Raji (cell line): ENCODE results near the gene WIF1.
A peak's percentile ranks its signal among the peaks of the same experiment; 100 is the strongest.

Source experiments
- POLR2A ChIP-seq: IDR thresholded peaks from 2 replicates; pipeline ENCODE4 v1.6.1; 2011; ENCODE audit warnings: low read depth, low read length, control low read depth; ENCODE audit not compliant: insufficient read depth

WIF1 gene, protein sequence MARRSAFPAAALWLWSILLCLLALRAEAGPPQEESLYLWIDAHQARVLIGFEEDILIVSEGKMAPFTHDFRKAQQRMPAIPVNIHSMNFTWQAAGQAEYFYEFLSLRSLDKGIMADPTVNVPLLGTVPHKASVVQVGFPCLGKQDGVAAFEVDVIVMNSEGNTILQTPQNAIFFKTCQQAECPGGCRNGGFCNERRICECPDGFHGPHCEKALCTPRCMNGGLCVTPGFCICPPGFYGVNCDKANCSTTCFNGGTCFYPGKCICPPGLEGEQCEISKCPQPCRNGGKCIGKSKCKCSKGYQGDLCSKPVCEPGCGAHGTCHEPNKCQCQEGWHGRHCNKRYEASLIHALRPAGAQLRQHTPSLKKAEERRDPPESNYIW

DNA sequence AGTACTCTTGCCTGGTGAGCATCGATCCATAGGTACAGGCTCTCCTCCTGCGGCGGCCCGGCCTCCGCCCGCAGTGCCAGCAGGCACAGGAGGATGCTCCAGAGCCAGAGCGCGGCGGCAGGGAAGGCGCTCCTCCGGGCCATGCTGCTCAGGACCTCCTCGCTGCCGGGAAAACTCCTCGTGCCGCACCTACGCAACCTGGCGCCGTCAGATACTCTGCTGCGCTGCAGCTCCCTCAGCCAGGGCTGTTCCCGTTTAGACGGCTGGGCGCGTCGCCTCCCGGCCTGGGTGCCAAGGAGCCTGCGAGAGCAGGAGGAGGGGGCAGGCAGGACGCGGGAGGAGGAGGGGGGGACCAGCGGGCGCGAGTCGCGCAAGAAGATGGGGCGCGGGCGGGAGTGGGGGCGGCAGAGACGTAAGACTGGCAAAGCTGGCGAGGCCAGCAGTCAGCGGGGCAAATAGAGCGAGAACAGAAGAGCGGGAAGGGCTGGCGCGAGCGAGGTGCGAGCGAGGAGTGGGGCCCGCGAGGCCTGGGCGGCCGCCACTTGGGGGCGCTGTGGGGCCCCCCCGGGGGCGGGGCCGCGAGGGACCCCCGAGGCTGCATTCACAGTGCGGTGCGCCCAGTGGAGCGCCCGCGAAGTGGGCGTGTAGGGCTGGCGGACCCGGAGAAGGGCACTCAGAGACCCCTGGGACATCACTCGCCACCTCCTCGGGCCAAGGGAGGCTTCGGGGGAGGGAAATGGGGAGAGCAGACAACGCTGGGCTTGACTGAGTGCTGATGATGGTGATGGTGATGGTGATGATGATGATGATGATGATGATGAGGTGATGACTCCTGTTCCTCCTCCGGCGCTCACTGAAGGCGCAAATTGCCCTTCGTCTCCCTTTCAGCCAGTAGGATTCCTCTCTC, at the start of gene WIF1:
WIF1 (minus strand) TSS at position 257 of the 907 bp plus-strand sequence; CDS start at position 143, 114 bp downstream.
- no peak for TF ChIP-seq POLR2A

DNA sequence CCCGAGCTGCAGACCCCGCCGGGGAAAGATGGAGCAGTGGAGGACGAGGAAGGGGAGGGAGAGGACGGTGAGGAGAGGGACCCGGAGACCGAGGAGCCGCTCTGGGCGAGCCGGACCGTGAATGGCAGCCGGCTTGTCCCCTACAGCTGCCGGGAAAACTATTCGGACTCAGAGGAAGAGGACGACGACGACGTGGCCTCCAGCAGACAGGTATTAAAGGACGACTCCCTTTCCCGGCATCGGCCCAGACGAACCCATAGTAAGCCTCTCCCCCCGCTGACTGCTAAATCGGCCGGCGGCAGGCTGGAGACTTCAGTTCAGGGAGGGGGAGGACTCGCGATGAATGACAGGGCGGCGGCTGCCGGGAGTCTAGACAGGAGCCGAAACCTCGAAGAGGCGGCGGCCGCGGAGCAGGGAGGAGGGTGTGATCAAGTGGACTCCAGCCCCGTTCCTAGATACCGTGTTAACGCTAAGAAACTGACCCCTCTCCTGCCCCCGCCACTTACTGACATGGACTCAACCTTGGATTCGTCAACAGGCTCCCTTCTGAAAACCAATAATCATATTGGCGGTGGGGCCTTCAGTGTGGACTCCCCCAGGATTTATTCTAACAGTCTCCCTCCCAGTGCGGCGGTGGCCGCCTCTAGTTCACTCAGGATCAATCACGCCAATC, 49.2 kb upstream of the WIF1 start:
- no peak for TF ChIP-seq POLR2A

DNA sequence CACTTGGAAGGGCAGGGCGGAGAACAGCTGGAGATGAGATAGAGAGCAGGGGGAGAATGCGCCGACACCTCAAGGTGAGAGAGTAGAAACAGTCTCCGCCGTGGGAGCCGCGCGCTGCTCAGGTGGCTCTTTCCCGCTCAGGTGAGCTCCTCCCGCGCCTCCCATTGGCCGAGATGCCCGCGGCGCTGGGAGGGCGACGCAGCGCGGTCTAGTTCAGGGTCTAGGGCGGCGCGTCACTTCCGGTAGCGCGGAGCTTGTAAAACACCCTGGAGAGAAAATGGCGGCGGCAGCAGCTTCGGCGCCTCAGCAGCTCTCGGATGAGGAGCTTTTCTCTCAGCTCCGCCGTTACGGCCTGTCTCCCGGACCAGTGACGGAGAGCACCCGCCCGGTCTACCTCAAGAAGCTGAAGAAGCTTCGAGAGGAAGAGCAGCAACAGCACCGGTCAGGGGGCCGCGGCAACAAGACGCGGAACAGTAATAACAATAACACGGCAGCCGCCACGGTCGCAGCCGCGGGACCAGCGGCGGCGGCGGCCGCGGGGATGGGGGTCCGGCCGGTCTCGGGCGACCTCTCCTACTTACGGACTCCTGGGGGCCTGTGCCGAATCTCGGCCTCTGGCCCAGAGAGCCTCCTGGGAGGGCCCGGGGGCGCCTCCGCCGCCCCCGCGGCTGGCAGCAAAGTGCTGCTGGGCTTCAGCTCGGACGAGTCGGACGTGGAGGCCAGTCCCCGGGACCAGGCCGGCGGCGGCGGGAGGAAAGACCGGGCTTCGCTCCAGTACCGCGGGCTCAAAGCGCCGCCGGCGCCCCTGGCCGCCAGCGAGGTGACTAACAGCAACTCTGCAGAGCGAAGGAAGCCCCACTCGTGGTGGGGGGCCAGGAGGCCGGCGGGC, 48.5 kb upstream of the WIF1 start, which contains the start of gene LEMD3:
LEMD3 (plus strand) TSS at position 264 of the 889 bp plus-strand sequence; CDS start at position 278, 14 bp downstream.
- peak; percentile 92 for TF ChIP-seq POLR2A

DNA sequence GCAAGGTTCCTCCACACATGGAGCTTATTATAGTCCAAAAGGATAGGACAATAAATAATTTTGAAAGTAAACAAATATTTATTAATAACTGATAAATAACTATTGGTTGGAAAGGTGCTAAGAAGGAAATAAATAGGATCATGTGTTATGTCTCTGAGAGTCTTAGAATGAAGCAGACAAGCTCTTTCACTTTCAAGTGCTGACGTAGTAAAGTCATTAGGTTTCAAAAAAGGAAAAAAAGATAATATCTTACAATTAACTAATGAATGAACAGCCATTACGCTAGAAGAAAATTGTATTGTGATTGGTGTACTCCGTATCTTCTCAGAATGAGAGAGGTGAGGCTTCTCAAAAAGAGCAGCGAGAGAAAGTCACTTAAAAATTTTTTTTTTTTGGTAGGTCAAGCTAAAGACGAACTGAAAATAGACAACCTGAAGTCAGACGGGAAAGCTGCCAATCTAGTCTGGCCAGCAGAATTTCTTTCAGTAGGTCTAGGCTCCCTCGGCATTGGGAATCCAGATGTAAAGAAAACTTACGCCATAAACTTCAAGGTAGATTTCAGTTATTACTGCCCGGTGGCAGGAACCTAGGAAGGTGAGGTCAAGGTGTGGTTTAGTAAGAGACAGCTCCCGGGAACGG, 47.7 kb upstream of the WIF1 start:
- no peak for TF ChIP-seq POLR2A

DNA sequence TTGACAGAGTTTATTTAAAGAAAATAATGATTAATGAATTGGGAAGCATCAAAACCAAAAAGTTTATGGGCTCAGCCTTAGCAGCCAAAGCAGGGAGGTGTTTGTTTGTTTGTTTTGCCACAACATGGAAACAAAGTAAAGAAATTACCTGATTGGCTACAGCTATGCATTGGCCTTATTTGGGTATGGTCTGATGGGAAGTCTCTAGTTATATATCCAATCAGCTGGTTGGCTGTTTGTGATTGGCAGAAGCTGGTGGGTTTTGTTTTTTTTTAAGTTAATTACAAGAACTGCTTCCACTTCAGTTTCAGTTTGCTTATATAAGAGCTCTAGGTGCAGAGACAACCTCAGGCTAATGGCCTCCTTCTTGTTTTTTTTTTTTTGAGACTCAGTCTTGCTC, 43.7 kb upstream of the WIF1 start:
- no peak for TF ChIP-seq POLR2A

DNA sequence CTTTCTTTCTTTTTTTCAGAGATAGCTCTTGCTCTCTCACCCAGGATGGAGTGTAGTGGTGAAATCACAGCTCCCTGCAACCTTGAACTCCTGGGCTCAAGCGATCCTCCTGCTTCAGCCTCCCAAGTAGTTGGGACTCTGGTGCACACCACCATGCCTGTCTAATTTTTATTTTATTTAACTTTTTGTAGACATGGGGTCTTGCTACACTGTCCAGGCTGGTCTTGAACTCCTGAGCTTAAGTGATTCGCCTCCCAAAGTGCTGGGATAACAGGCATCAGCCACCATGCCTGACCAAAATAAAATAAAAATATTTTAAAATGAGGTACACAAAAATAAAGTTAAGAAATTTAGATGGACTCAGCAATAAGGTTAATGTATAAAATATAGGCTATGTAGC, 43.1 kb upstream of the WIF1 start:
- no peak for TF ChIP-seq POLR2A

DNA sequence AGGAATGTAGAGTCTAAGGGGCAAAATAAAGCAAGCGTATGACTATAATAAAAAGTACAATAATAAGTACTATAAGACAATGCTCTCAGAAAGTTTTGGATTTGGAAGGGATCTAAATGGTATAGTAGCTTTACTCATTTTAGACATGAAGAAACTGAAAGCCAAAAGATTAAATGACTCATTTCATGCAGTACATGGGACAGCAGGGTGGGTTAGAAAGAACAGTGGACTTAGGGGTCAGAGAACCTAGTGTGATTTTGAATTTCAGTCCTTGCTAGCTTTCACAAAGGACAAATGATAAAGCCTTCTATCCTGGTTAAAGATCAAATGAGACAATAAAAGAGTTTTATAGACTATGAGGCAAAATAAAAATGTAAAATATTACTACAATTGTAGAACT, 41.5 kb upstream of the WIF1 start:
- TF ChIP-seq POLR2A: no peak

DNA sequence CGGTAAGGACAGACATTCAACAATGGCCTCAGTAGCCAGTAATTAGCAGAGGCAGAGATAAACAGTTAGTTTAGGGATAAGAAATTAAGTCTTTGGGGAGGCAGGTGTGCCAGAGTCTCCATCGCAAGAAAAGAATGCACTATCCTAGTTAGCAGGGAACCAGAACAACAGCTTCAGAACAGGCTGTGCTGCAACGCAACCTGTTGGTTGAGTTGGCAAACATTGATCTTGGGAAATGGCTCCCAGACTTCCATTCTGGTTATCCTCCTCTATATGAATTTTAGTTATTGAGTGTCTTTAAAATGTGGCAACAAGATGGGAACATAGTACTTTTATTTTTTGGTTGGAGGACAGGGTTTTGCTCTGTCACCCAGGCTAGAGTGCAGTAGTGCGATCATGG, 36.0 kb upstream of the WIF1 start:
- TF ChIP-seq POLR2A: no peak

DNA sequence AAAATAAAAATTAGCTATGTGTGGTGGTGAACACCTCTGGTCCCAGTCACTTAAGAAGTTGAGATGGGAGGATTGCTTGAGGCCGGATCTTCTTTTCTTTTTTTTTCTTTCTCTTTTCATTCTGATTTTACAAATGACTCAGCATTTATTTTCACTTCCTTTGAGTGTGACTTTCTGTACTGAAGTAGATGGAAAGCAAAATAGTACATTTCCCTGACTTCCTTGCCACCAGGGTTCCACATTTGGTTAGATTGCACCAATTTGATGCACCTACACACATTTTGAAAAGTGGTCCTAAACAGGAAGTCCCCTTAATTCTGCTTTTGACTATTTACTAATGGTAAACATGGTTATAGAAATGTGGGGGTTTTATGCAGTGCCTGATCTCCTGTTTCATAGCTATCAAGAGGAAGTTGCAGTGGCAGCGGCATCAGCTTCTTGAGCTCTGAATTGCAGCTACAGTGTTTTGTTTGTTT, 35.3 kb upstream of the WIF1 start:
- 0 out of 2 replicates have a peak, but pooled peaks have one; percentile 20 for TF ChIP-seq POLR2A

DNA sequence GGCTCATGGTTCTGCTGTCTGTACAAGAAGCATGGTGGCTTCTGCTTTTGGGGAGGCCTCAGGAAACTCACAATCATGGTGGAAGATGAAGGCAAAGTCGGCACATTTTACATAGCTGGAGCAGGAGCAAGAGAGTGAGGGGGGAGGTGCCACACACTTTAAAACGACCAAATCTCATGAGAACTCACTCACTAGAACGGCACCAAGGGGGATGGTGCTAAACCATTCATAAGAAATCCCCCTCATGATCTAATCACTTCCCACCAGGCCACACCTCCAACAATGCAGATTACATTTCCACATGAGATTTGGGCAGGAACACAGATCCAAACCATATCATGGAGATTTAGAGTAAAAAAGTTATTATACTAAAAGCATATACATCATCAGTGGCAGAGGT, 34.7 kb upstream of the WIF1 start:
- TF ChIP-seq POLR2A: no peak

DNA sequence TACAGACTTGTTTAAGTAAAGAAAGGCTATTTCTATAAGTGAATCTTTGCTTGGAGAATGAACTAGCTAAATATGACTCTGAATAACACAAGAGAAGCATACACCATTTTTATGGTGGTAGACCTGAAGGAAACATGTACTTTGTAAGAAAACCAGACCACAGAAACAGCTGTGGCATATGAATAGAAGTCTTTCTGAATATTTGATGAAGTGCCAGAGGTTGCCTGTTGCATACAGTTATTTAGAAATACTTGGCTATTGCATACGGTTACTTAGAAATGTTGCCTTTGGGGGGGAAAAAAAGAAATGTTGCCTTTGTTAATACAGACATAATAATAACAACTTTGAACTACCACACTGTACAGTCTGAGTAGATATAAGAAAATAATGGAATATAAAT, 31.5 kb upstream of the WIF1 start:
- TF ChIP-seq POLR2A: no peak

DNA sequence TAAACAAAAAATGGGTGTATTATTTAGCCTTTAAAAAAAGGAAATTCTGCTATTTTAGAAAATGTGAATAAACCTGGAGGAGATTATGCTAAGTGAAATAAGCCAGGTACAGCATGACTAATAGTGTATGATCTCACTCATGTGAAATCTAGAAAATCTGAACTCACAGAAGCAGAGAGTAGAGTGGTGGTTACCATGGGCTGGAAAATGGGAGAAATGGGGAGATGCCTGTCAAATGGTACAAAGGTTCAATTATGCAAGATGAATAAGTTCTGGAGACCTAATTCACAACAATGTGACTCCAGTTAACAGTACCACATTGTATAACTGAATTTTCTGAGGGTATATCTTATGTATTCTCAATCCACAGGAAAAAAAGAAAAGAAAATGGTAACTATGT, 30.9 kb upstream of the WIF1 start:
- no peak for TF ChIP-seq POLR2A

DNA sequence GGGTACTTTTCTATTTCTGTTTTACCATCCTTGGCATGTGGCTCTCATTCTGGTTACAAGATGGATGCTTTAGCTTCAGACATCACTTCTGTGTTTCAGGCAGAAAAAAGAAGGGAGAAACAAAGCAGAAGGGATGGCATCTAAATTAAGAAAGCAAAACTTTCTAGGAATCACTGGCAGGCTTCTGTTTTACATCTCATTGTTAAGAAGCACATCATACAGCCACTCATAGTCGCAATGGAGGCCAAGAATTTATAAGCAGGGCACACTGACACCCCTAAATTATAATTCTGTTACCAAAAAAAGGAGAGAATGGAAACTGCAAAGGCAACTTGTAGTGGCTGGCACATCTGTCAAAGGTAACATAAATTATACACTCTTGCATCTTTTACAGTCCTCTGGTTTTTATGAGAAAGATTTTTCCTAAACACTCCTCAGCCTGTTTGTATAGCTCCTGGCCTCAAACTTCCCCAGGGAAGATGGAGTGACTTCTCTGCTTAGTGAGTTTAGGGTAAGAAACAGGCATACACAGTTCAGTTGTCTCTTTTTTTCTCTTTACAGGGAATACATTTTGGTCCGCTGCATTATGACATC, 26.3 kb upstream of the WIF1 start:
- no peak for TF ChIP-seq POLR2A
